ENCODE measurements around the gene OR6Q1. TPM values are rescaled to one million over a fixed set of nuclear protein-coding genes. Genes with fewer than 3 reads are reported as not detected.
"Not testable (repeated sequence)": the region's sequence is repeated elsewhere in the genome, so short reads cannot be mapped to it uniquely, and the experiment has no call there.

Gene OR6Q1, protein sequence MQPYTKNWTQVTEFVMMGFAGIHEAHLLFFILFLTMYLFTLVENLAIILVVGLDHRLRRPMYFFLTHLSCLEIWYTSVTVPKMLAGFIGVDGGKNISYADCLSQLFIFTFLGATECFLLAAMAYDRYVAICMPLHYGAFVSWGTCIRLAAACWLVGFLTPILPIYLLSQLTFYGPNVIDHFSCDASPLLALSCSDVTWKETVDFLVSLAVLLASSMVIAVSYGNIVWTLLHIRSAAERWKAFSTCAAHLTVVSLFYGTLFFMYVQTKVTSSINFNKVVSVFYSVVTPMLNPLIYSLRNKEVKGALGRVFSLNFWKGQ
- total RNA-seq, result not detected

DNA sequence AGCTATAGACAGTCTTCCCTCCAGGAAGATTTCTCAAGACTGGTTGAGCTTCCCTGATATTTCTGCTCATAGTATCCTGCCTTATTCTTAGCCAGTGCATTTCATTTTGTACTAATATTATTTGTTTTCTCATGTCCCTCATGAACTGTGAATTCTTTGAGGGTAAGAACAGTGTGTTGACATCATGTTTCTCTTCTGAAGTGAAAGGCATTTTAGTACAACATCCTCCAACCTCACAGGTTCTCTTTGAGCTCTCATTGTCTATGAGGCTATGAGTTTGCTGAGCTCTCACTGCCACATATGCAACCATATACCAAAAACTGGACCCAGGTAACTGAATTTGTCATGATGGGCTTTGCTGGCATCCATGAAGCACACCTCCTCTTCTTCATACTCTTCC lies at the start of gene OR6Q1:
OR6Q1 (plus strand) TSS at position 301 of the 400 bp plus-strand sequence; CDS start at position 301, 0 bp downstream.
- Histone ChIP-seq H3K4me1 (no peaks in the 10 kb centered on the region), H3K9me3 (no peaks in the 10 kb centered on the region), H3K4me3 (replicated peaks in 1 of 3) (no peak within 1 kb of the TSS), H3K27ac (no peak within 1 kb of the TSS), H3K27me3 (no peaks in the 10 kb centered on the region), H3K36me3 (no peaks in the 10 kb centered on the region)
- no peak for DNase-seq
- intact Hi-C loops (cut with DNase I), result no loop called here
- no peak for TF ChIP-seq POLR2A (IDR thresholded peaks at IDR 0.05)
- TF ChIP-seq, protein P1, sequence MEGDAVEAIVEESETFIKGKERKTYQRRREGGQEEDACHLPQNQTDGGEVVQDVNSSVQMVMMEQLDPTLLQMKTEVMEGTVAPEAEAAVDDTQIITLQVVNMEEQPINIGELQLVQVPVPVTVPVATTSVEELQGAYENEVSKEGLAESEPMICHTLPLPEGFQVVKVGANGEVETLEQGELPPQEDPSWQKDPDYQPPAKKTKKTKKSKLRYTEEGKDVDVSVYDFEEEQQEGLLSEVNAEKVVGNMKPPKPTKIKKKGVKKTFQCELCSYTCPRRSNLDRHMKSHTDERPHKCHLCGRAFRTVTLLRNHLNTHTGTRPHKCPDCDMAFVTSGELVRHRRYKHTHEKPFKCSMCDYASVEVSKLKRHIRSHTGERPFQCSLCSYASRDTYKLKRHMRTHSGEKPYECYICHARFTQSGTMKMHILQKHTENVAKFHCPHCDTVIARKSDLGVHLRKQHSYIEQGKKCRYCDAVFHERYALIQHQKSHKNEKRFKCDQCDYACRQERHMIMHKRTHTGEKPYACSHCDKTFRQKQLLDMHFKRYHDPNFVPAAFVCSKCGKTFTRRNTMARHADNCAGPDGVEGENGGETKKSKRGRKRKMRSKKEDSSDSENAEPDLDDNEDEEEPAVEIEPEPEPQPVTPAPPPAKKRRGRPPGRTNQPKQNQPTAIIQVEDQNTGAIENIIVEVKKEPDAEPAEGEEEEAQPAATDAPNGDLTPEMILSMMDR (IDR thresholded peaks at IDR 0.05), result no peak

DNA sequence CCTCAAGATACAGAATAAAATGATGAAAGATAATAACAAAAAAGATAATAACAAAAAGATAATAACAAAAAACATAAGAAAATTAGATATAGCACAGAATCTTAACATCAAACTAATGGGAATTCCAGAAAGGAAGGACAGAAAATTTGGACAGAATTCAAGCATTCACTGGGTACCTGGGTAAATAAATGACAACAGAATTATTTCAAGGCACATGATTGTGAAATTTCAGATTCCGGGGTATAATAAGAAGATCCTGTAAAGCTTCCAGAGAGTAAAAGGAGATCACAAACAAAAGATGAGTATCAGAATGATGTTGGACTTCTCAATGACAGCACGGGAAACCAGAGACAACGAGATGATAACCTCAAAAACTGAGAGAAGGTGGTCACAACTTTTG lies 49.2 kb upstream of the OR6Q1 start:
- H3K4me3 ChIP-seq (replicated peaks in 1 of 3), result no peak overlapping the region
- intact Hi-C loops (cut with DNase I), result no loop called here
- TF ChIP-seq, protein P1 (IDR thresholded peaks at IDR 0.05), result no peak
- TF ChIP-seq POLR2A (IDR thresholded peaks at IDR 0.05), result no peak
- DNase-seq, result no peak
- no peak overlapping the region for H3K27ac ChIP-seq
- no peaks in the 10 kb centered on the region for H3K36me3 ChIP-seq
- 81 to 82% methylated on average over 3 of the region's 3 CpGs for WGBS, 2 donors
- no peaks in the 10 kb centered on the region for H3K9me3 ChIP-seq
- peaks cover 0 to 10% of the 10 kb centered on the region in 2 donors for H3K4me1 ChIP-seq
- H3K27me3 ChIP-seq, result no peaks in the 10 kb centered on the region

DNA sequence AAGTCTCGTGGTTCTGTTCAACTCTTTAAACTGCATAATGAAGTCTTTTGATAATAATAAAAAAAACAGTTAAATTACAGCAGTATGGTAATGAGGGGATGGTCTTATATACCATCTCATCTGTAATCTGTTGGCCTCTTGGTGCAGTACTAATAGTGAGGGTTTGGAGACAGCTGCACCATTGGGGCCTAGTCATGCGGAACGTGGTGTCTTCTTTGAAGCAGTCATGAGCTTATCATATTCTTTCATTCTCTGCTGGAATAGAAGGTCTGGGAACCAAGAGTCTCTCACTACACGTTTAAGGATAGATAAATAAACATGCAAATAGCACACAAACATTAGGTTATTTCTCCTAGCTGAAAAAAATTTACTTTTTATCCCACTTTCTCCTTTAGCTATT lies 48.0 kb upstream of the OR6Q1 start:
- Histone ChIP-seq H3K9me3 (no peaks in the 10 kb centered on the region), H3K36me3 (no peaks in the 10 kb centered on the region), H3K27ac (no peak overlapping the region), H3K27me3 (no peaks in the 10 kb centered on the region), H3K4me1 (peaks cover 0 to under 1% of the 10 kb centered on the region in 2 donors), H3K4me3 (replicated peaks in 1 of 3) (no peak overlapping the region)
- DNase-seq, result no peak
- 51 to 65% methylated on average over 4 of the region's 4 CpGs for WGBS, 2 donors
- intact Hi-C loops (cut with DNase I), result no loop called here
- no peak for TF ChIP-seq POLR2A (IDR thresholded peaks at IDR 0.05)
- TF ChIP-seq, protein P1 (IDR thresholded peaks at IDR 0.05), result no peak

DNA sequence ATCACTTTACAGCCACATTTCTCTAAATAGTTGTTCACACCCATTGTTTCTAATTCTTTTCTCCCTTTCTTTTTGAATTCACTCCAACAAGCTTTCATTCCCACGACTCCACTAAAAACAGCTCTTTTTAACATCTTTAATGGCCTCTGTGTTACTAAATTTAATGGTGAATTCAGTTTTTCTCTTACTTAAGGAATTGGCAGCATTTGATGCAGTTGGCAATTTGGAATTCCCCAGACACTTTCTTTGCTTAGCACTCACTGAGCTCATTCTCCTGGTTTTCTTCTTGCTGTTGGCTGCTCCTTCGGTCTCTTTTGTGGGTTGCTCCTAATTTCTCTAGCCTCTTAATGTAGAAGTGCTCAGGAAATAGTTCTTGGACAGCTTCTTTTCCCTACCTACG lies 47.6 kb upstream of the OR6Q1 start:
- TF ChIP-seq, protein P1 (IDR thresholded peaks at IDR 0.05), result no peak
- no peak for TF ChIP-seq POLR2A (IDR thresholded peaks at IDR 0.05)
- DNase-seq, result no peak
- Histone ChIP-seq H3K27ac (no peak overlapping the region), H3K4me3 (replicated peaks in 1 of 3) (no peak overlapping the region), H3K36me3 (no peaks in the 10 kb centered on the region), H3K27me3 (no peaks in the 10 kb centered on the region), H3K4me1 (no peaks in the 10 kb centered on the region), H3K9me3 (no peaks in the 10 kb centered on the region)
- intact Hi-C loops (cut with DNase I), result no loop called here
- WGBS, 2 donors, result 62 to 66% methylated on average over 3 of the region's 3 CpGs

DNA sequence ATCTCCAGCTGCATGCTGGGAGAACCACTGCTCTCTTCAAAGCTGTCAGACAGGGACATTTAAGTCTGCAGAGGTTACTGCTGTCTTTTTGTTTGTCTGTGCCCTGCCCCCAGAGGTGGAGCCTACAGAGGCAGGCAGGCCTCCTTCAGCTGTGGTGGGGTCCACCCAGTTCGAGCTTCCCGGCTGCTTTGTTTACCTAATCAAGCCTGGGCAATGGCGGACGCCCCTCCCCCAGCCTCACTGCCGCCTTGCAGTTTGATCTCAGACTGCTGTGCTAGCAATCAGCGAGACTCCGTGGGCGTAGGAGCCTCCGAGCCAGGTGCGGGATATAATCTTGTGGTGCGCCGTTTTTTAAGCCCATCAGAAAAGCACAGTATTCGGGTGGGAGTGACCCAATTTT lies 31.2 kb upstream of the OR6Q1 start:
- DNase-seq; H3K27me3 ChIP-seq; H3K27ac ChIP-seq; H3K9me3 ChIP-seq; H3K4me1 ChIP-seq; H3K36me3 ChIP-seq; intact Hi-C loops (cut with DNase I); H3K4me3 ChIP-seq (replicated peaks in 1 of 3): not testable (repeated sequence)
- WGBS, 2 donors, result 73 to 92% methylated on average over 9 to 11 of the region's 13 CpGs

DNA sequence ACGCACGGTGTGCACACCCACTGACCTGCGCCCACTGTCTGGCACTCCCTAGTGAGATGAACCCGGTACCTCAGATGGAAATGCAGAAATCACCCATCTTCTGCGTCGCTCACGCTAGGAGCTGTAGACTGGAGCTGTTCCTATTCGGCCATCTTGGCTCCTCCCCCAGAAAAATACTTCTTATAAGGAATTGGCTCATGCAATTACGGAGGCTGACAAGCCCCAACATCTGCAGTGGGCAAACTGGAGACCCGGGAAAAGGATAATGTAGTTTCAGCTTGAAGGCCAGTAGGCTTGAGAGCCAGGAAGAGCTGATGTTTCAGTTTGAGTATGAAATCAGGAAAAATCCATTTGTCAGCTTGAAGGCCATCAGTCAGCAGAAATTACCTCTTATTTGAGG lies 30.7 kb upstream of the OR6Q1 start:
- H3K4me1 ChIP-seq; DNase-seq; intact Hi-C loops (cut with DNase I); H3K9me3 ChIP-seq; H3K4me3 ChIP-seq (replicated peaks in 1 of 3); H3K27ac ChIP-seq; H3K27me3 ChIP-seq; H3K36me3 ChIP-seq: not testable (repeated sequence)
- 93 to 99% methylated on average over 8 to 9 of the region's 10 CpGs for WGBS, 2 donors

Measured in thyroid gland (tissue), 4 donors.